GM13977 (cell line): ENCODE results near the gene MYBPC2.

Experiments used
- DNase-seq: peaks from one replicate; pipeline ENCODE4 v3.0.0; 2012; ENCODE audit warnings: low spot score
- CTCF ChIP-seq: IDR thresholded peaks from 2 replicates; pipeline ENCODE4 v1.5.1; 2012; ENCODE audit warnings: mild to moderate bottlenecking, control low read depth; ENCODE audit not compliant: insufficient read depth; ENCODE audit errors: extremely low read depth, missing control alignments
- in situ Hi-C: fragments of 300-500 bp; cut with MboI; formaldehyde crosslinking; loops from one replicate; pipeline ENCODE4 v1.12.0; 2022; ENCODE audit warnings: low sequenced_read_pairs, low pct_unique_long_range_greater_than_20kb, mixed read lengths, inconsistent platforms; ENCODE audit not compliant: unreplicated experiment

MYBPC2 gene

GRCh38 chr19:50498219-50499056, 65.7 kb downstream of the MYBPC2 start:
- in situ Hi-C loops, result no loop called here
- DNase-seq, result no peak
- TF ChIP-seq CTCF, result no peak

- DNase-seq, result peak; percentile 77
- in situ Hi-C loops, result no loop called here
- peak; percentile 28 for TF ChIP-seq CTCF
Observed at GRCh38 chr19:50500060-50500752, 67.5 kb downstream of the MYBPC2 start.

- no peak for TF ChIP-seq CTCF
- DNase-seq, result no peak
- in situ Hi-C loops, result no loop called here
Observed at GRCh38 chr19:50500753-50501151, 68.1 kb downstream of the MYBPC2 start.

- DNase-seq, result no peak
- TF ChIP-seq CTCF, result no peak
- in situ Hi-C loops, result no loop called here
Observed at GRCh38 chr19:50501186-50501567, 68.5 kb downstream of the MYBPC2 start.

GRCh38 chr19:50501568-50502475, 69.1 kb downstream of the MYBPC2 start:
- TF ChIP-seq CTCF, result no peak
- in situ Hi-C loops, result no loop called here
- DNase-seq, result no peak
